Osteoblast (primary cell): Measurements from ENCODE around the gene C11orf68. TPM values are rescaled to one million over a fixed set of nuclear protein-coding genes. Genes with fewer than 3 reads are reported as not detected.
A peak's percentile ranks its signal among the peaks of the same experiment; 100 is the strongest.

Experiments
- DNase-seq: peaks from one replicate; pipeline ENCODE4 v3.0.0; 2011; ENCODE audit warnings: low spot score, mixed read lengths; ENCODE audit not compliant: insufficient read length; ENCODE audit errors: missing footprints
- H2AFZ ChIP-seq: 2 replicates; pipeline ENCODE4 v1.6.0; 2011; ENCODE audit warnings: mild to moderate bottlenecking, low read length
- H3K27ac ChIP-seq: 2 replicates; pipeline ENCODE4 v1.5.1; 2011; ENCODE audit warnings: mild to moderate bottlenecking, low read depth, low read length, moderate library complexity
- H3K27me3 ChIP-seq: 2 replicates; pipeline ENCODE4 v1.6.0; 2012; ENCODE audit warnings: mild to moderate bottlenecking, control low read depth, inconsistent platforms, low read length, moderate library complexity; ENCODE audit not compliant: insufficient read depth
- H3K36me3 ChIP-seq: 2 replicates; pipeline ENCODE4 v1.5.1; 2011; ENCODE audit warnings: mild to moderate bottlenecking, low read length, control low read depth, moderate library complexity; ENCODE audit not compliant: insufficient read depth
- H3K4me1 ChIP-seq: 2 replicates; pipeline ENCODE4 v1.5.1; 2011; ENCODE audit warnings: mild to moderate bottlenecking, low read length, control low read depth, moderate library complexity; ENCODE audit not compliant: insufficient read depth
- H3K4me2 ChIP-seq: 2 replicates; pipeline ENCODE4 v1.6.0; 2011; ENCODE audit warnings: mild to moderate bottlenecking, low read length; ENCODE audit not compliant: insufficient read depth
- H3K4me3 ChIP-seq: fragments of 200-600 bp; sonication (generic); 3 replicates; pipeline ENCODE4 v1.5.1; 2012; ENCODE audit warnings: mild to moderate bottlenecking, low read length, inconsistent platforms; ENCODE audit not compliant: insufficient read depth
- H3K79me2 ChIP-seq: 2 replicates; pipeline ENCODE4 v1.6.0; 2012; ENCODE audit warnings: mild to moderate bottlenecking, low read length, control low read depth, inconsistent platforms; ENCODE audit not compliant: insufficient read depth
- H3K9me3 ChIP-seq: 2 replicates; pipeline ENCODE4 v1.5.1; 2011; ENCODE audit warnings: low read depth, low read length, control low read depth
- H4K20me1 ChIP-seq: 2 replicates; pipeline ENCODE4 v1.6.0; 2012; ENCODE audit warnings: mild to moderate bottlenecking, low read length, control low read depth; ENCODE audit not compliant: insufficient read depth
- total RNA-seq: library from RNA; depleted of rRNA; stranded (reverse); fragments of >200 nt; gene quantifications from 2 replicates; pipeline ENCODE4 v1.2.3, GENCODE V29; 2012
- TF ChIP-seq, protein P1 (sequence below): IDR thresholded peaks from 2 replicates; pipeline ENCODE4 v1.5.1; 2011; ENCODE audit warnings: mild to moderate bottlenecking, low read depth, low read length, moderate library complexity; ENCODE audit errors: extremely low read depth

Gene C11orf68
- 30.9 and 32.9 TPM in 2 replicates for total RNA-seq

DNA sequence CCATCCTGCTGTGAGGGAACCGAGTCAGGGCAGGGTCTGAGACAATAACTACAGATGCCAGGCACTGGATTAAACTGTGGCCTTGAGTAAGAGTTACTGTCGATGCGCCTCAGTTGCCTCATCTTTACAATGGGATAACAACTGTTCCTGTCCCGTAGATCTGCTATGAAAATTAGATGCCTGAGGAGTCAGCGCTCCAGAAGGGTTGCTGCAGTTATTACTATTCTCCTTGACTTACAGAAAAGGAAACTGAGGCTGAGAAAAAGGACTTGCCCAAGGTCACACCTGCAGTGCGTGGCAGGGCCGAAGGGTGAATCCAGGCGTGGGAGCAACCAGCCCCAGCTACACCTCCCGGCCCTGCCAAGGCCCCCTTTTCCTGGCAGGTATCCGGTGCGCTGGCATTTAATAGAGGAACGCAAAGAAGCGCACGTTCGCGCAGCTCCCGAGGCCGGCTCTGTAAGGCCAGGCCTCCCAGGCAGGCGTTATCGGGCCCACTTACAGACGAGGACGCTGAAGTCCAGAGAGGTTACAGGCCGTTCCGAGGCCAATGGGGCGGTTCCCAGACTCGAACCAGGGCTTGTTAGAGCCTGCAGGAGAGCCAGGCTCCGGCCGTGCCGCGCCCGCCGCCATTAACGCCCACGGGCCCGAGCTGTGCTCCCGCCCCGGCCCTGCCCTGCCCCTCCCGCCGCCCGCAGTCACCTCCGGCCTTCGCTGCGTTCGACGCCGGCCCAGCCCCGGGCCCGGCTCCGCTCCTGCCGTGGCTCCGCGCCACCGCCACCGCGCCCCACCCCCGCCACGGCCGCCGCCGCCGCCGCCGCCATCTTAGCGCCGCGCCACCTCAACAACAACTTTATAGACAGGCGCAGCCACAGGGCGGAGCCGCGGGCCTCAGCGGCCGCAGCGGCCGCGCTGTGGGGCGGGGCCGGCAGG, at the start of gene C11orf68:
TSS of gene C11orf68 (minus strand) at position 852 of the 930 bp plus-strand sequence. CDS start at position 821, 31 bp downstream.
- H3K79me2 ChIP-seq: peaks cover 68% of the 10 kb centered on the region
- H3K4me2 ChIP-seq: peak within 1 kb of the TSS; percentile 94
- H2AFZ ChIP-seq: peak within 1 kb of the TSS; percentile 63
- peaks cover 6% of the 10 kb centered on the region for H4K20me1 ChIP-seq
- peak within 1 kb of the TSS; percentile 95 for H3K27ac ChIP-seq
- TF ChIP-seq, protein P1, sequence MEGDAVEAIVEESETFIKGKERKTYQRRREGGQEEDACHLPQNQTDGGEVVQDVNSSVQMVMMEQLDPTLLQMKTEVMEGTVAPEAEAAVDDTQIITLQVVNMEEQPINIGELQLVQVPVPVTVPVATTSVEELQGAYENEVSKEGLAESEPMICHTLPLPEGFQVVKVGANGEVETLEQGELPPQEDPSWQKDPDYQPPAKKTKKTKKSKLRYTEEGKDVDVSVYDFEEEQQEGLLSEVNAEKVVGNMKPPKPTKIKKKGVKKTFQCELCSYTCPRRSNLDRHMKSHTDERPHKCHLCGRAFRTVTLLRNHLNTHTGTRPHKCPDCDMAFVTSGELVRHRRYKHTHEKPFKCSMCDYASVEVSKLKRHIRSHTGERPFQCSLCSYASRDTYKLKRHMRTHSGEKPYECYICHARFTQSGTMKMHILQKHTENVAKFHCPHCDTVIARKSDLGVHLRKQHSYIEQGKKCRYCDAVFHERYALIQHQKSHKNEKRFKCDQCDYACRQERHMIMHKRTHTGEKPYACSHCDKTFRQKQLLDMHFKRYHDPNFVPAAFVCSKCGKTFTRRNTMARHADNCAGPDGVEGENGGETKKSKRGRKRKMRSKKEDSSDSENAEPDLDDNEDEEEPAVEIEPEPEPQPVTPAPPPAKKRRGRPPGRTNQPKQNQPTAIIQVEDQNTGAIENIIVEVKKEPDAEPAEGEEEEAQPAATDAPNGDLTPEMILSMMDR: no peak
- peak; percentile 88 for DNase-seq
- no peaks in the 10 kb centered on the region for H3K27me3 ChIP-seq
- H3K9me3 ChIP-seq: no peaks in the 10 kb centered on the region
- peaks cover 59% of the 10 kb centered on the region for H3K4me1 ChIP-seq
- H3K36me3 ChIP-seq: peaks cover 32% of the 10 kb centered on the region
- H3K4me3 ChIP-seq: peak within 1 kb of the TSS; percentile 92

DNA sequence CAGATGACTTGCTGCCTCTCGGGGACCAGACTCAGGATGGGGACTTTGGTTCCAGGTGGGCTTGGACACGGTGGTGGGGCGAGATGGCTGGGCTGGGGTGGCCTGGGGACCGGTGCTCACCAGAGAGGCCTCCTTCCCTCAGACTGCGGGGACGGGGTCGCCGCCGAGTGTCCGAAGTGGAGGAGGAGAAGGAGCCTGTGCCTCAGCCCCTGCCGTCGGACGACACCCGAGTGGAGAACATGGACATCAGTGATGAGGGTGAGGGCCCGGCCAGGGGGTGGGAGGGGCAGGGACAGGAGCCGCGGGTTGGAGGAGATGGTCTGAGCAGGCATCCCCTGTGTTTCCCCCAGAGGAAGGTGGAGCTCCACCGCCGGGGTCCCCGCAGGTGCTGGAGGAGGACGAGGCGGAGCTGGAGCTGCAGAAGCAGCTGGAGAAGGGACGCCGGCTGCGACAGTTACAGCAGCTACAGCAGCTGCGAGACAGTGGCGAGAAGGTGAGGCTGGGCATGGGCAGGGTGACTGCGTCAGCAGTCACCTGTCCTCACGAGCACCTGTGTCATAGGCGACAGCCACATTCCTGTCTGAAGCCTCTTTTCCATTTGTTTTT, 48.6 kb upstream of the C11orf68 start:
- TF ChIP-seq, protein P1: no peak
- Histone ChIP-seq H2AFZ (no peak overlapping the region), H3K36me3 (peaks cover 67% of the 10 kb centered on the region), H4K20me1 (peaks cover 23% of the 10 kb centered on the region), H3K4me1 (peaks cover 14% of the 10 kb centered on the region), H3K4me2 (no peak overlapping the region), H3K27me3 (no peaks in the 10 kb centered on the region), H3K9me3 (no peaks in the 10 kb centered on the region), H3K4me3 (no peak overlapping the region), H3K79me2 (peaks cover 52% of the 10 kb centered on the region), H3K27ac (no peak overlapping the region)
- DNase-seq: peak; percentile 46

DNA sequence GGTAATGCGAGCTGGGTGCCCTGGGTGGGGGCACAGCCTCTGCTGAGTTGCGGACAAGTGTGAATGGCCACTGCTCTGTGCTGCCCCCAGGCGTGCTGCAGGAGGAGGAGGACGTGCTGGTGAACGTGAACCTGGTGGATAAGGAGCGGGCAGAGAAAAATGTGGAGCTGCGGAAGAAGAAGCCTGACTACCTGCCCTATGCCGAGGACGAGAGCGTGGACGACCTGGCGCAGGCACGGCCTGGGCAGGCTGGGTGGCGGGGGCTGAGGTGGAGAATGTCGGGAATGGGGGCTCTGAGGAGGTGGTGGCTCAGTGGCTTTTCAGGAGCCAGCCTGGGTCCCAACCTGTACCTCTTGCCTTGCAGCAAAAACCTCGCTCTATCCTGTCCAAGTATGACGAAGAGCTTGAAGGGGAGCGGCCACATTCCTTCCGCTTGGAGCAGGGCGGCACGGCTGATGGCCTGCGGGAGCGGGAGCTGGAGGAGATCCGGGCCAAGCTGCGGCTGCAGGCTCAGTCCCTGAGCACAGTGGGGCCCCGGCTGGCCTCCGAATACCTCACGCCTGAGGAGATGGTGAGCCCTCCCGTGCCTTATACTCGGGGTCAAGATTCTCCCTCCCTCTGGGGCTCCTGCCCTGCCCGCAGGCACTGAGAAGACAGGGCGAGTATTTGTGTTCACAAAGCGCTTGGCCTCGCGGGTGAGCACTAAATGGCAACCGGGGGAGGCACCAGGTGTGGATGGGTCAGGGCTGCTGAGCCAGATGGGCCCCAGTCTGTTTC, 47.3 kb upstream of the C11orf68 start:
- Histone ChIP-seq H3K4me2 (no peak overlapping the region), H3K27ac (no peak overlapping the region), H3K79me2 (peaks cover 63% of the 10 kb centered on the region), H3K9me3 (no peaks in the 10 kb centered on the region), H3K36me3 (peaks cover 60% of the 10 kb centered on the region), H3K27me3 (no peaks in the 10 kb centered on the region), H2AFZ (no peak overlapping the region), H3K4me3 (no peak overlapping the region), H3K4me1 (peaks cover 16% of the 10 kb centered on the region), H4K20me1 (peaks cover 24% of the 10 kb centered on the region)
- DNase-seq: peak; percentile 50
- TF ChIP-seq, protein P1: no peak
